Glutamatergic neuron (in vitro differentiated cells): ENCODE measurements around the gene PLEKHN1. TPM values are rescaled to one million over a fixed set of nuclear protein-coding genes. Genes with fewer than 3 reads are reported as not detected.

Experiments
- DNase-seq: peaks from one replicate; pipeline ENCODE4 v3.0.0; 2022
- H3K27ac Mint-ChIP-seq: one replicate; pipeline ENCODE4 v1.8.0; 2020; ENCODE audit warnings: mild to moderate bottlenecking, mixed read lengths, inconsistent platforms; ENCODE audit not compliant: unreplicated experiment
- H3K27me3 Mint-ChIP-seq: one replicate; pipeline ENCODE4 v1.8.0; 2020; ENCODE audit warnings: mild to moderate bottlenecking, moderate library complexity, mixed read lengths, inconsistent platforms; ENCODE audit not compliant: unreplicated experiment
- H3K36me3 Mint-ChIP-seq: one replicate; pipeline ENCODE4 v1.8.0; 2020; ENCODE audit warnings: mild to moderate bottlenecking, mixed read lengths, inconsistent platforms; ENCODE audit not compliant: unreplicated experiment
- H3K4me1 Mint-ChIP-seq: one replicate; pipeline ENCODE4 v1.8.0; 2020; ENCODE audit warnings: mild to moderate bottlenecking, low read depth, mixed read lengths, inconsistent platforms; ENCODE audit not compliant: unreplicated experiment
- H3K4me3 Mint-ChIP-seq: one replicate; pipeline ENCODE4 v1.8.0; 2020; ENCODE audit warnings: mild to moderate bottlenecking, mixed read lengths, inconsistent platforms; ENCODE audit not compliant: unreplicated experiment
- H3K9me3 Mint-ChIP-seq: one replicate; pipeline ENCODE4 v1.8.0; 2020; ENCODE audit warnings: mild to moderate bottlenecking, moderate library complexity, mixed read lengths, inconsistent platforms; ENCODE audit not compliant: unreplicated experiment
- total RNA-seq: library from RNA; stranded (reverse); fragmentation: NEBNext Ultra II Directional; extraction: Animal tissue kit (Norgen Biotek cat#: 25700); gene quantifications from one replicate; pipeline ENCODE4 v1.2.1, GENCODE V29; 2021; ENCODE audit not compliant: unreplicated experiment
- TF ChIP-seq, protein P1 (sequence below): fragments of 200-600 bp; sonication (generic); IDR thresholded peaks from one replicate; pipeline ENCODE4 v1.5.0; 2021; ENCODE audit not compliant: partially characterized antibody, unreplicated experiment

PLEKHN1 gene
- total RNA-seq, 1 donor from 2014 or later = 0.29 TPM

DNA sequence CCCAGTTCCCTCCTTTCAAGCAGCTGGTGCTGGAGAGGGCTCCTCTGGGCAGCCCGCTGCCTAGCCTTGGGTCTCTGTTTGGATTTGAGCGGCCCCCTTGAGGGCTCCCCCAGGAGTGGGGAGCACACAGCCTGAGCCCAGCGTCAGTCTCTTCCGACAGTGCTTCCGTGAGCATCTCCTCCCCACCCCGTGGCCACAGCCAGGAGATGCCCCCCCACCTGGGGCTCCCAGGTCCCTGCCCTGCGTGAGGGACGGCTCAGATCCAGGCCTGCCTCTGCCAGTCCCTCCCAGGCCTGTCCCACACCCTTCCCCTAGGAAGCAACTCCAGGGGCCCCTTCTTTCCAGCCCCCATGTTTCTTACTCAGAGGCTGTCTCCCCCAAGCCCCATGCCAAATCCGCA is 39.0 kb upstream of the PLEKHN1 start:
- H3K27ac Mint-ChIP-seq = no peak overlapping the region
- TF ChIP-seq, protein P1, sequence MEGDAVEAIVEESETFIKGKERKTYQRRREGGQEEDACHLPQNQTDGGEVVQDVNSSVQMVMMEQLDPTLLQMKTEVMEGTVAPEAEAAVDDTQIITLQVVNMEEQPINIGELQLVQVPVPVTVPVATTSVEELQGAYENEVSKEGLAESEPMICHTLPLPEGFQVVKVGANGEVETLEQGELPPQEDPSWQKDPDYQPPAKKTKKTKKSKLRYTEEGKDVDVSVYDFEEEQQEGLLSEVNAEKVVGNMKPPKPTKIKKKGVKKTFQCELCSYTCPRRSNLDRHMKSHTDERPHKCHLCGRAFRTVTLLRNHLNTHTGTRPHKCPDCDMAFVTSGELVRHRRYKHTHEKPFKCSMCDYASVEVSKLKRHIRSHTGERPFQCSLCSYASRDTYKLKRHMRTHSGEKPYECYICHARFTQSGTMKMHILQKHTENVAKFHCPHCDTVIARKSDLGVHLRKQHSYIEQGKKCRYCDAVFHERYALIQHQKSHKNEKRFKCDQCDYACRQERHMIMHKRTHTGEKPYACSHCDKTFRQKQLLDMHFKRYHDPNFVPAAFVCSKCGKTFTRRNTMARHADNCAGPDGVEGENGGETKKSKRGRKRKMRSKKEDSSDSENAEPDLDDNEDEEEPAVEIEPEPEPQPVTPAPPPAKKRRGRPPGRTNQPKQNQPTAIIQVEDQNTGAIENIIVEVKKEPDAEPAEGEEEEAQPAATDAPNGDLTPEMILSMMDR = no peak
- no peak overlapping the region for H3K4me3 Mint-ChIP-seq
- DNase-seq = no peak
- peaks cover 13% of the 10 kb centered on the region for H3K27me3 Mint-ChIP-seq
- H3K4me1 Mint-ChIP-seq = peaks cover 22% of the 10 kb centered on the region
- H3K36me3 Mint-ChIP-seq = no peaks in the 10 kb centered on the region
- H3K9me3 Mint-ChIP-seq = peaks cover 7% of the 10 kb centered on the region

DNA sequence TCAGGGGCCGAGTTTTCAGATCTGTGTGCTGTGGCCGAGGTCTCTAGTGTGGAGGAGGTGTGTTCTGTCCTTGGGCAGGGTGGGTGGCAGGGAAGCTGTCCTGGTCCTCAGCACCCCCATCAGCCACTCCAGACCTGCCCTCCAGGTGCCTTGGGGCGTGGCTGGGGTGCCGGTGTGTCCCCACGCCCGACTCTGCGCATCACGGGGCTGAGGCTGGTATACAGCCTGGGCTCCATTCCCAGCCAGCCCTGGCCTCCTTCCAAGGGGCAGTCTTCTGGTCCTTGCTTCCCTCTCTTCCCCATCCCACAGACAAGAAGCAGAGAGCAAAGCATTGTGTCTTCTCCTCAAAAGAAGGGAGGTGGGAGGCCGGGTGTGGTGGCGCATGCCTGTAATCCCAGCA is 38.5 kb upstream of the PLEKHN1 start:
- no peak for DNase-seq
- H3K9me3 Mint-ChIP-seq = peaks cover 9% of the 10 kb centered on the region
- H3K4me3 Mint-ChIP-seq = no peak overlapping the region
- TF ChIP-seq, protein P1 = no peak
- H3K4me1 Mint-ChIP-seq = peaks cover 22% of the 10 kb centered on the region
- no peak overlapping the region for H3K27ac Mint-ChIP-seq
- no peaks in the 10 kb centered on the region for H3K36me3 Mint-ChIP-seq
- peaks cover 13% of the 10 kb centered on the region for H3K27me3 Mint-ChIP-seq

DNA sequence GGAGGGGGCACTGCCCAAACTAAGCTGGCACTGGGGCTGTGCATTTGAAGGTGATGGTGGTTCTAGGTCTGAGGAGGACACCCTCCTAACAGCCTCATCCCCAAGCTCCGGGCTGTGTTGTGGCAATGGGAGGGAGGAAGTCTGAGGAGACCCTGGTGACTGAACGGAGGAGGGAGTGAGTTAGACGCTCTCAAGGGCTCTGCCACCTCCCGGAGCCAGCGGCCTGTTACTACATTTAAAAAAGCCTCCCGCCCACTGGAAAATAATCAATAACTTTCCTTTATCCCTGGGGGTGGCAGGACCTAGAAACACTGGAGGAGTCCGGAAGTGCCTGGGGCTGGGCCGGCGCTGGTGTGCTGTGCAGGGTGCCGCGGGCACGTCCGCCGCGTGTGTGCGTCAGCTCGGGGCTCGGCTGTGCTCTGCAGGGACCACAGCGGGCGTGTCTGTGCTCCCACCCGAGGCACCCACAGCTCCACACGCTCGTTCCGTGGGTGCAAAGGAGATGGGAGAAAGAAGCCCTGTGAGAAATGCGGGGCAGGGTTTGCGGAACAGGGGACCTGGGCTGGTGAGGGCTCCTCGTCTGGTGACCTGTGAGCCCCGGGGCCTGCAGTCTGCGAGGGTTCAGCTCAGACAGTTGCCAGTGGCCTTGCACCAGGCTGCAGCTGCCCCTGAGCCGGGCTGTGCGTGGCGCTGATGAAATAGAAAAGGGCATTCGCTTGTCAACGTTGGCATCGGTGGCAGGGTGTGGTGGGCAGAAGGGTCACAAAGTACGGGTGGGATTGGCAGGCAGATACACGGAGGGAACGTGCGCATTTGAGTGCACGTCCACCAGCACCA is 37.2 kb upstream of the PLEKHN1 start:
- TF ChIP-seq, protein P1 = no peak
- Mint-ChIP-seq H3K27ac (no peak overlapping the region), H3K4me3 (no peak overlapping the region), H3K27me3 (peaks cover 7% of the 10 kb centered on the region), H3K4me1 (peaks cover 22% of the 10 kb centered on the region), H3K36me3 (no peaks in the 10 kb centered on the region), H3K9me3 (peaks cover 6% of the 10 kb centered on the region)
- DNase-seq = no peak

DNA sequence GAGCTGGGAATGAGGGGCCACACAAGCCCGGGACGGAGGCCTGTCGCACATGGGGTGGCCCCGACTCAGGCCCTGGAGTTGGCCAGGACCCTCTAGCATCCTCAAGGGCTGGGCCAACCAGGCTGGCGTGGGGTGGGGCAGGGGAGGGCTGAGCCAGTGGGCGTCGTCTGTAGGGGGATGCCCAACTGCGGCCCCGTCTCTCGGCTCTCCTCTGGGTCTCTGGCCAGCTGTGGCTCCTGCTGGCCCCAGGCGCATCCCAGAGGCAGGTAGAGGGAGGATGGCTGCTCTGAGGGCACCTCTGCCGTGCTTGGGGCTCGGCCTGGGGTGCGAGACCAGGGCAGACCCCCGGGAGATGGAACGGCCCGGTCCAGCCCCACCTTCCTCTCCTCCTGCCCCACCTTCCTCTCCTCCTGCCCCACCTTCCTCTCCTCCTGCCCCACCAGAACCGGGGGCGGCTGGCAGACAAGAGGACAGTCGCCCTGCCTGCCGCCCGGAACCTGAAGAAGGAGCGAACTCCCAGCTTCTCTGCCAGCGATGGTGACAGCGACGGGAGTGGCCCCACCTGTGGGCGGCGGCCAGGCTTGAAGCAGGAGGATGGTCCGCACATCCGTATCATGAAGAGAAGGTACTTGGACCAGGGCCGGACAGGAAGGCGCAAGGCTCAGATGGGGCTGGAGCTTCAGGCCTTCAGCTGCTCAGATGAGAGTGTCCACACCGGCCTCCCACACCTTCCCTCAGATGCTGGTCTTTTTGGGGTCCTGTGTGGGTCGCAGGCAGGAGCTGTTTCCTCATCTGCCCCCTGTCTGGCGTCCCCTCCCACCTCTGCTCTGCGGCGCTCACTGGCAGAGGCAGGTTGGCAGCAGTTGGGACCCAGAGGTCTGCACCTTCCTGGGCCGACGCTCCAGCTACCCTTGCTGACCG is 36.3 kb upstream of the PLEKHN1 start:
- no peaks in the 10 kb centered on the region for H3K36me3 Mint-ChIP-seq
- peaks cover 7% of the 10 kb centered on the region for H3K9me3 Mint-ChIP-seq
- no peak overlapping the region for H3K27ac Mint-ChIP-seq
- peaks cover 9% of the 10 kb centered on the region for H3K27me3 Mint-ChIP-seq
- H3K4me1 Mint-ChIP-seq = peaks cover 24% of the 10 kb centered on the region
- TF ChIP-seq, protein P1 = no peak
- DNase-seq = no peak
- no peak overlapping the region for H3K4me3 Mint-ChIP-seq
